ENCODE measurements around the gene PKD1.

GRCh38 chr16:2088759-2089358 is 46.8 kb downstream of the PKD1 start:
- TF ChIP-seq, protein P1, sequence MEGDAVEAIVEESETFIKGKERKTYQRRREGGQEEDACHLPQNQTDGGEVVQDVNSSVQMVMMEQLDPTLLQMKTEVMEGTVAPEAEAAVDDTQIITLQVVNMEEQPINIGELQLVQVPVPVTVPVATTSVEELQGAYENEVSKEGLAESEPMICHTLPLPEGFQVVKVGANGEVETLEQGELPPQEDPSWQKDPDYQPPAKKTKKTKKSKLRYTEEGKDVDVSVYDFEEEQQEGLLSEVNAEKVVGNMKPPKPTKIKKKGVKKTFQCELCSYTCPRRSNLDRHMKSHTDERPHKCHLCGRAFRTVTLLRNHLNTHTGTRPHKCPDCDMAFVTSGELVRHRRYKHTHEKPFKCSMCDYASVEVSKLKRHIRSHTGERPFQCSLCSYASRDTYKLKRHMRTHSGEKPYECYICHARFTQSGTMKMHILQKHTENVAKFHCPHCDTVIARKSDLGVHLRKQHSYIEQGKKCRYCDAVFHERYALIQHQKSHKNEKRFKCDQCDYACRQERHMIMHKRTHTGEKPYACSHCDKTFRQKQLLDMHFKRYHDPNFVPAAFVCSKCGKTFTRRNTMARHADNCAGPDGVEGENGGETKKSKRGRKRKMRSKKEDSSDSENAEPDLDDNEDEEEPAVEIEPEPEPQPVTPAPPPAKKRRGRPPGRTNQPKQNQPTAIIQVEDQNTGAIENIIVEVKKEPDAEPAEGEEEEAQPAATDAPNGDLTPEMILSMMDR (IDR thresholded peaks at IDR 0.05; ENCODE audit: low read depth, low read length): no peak
- TF ChIP-seq POLR2A (IDR thresholded peaks at IDR 0.05; ENCODE audit: extremely low read depth, insufficient read length): no peak

Measured in NB4 (cell line).